Naive B cell (primary cell): ENCODE data around the gene PHACTR3. TPM values are rescaled to one million over a fixed set of nuclear protein-coding genes. Genes with fewer than 3 reads are reported as not detected.

Source experiments
- ATAC-seq, 2 donors: fragments of 150-1000 bp; cut with Tn5 transposase; 2 replicates each; pipeline ENCODE4 v1.10.0; 2021; ENCODE audit warnings: low read depth in 2 of 2, mild to moderate bottlenecking in 2 of 2, moderate library complexity in 2 of 2
- DNase-seq: peaks from one replicate; pipeline ENCODE4 v3.0.0; 2022
- H3K27ac Mint-ChIP-seq, 6 donors: one replicate each; pipeline ENCODE4 v1.8.0; 2020 to 2022; ENCODE audit warnings: mild to moderate bottlenecking in 6 of 6, mixed read lengths in 6 of 6, moderate library complexity in 5 of 6, inconsistent platforms in 2 of 6
- H3K27me3 Mint-ChIP-seq, 3 donors: one replicate each; pipeline ENCODE4 v1.8.0; 2021 to 2022; ENCODE audit warnings: mixed read lengths in 3 of 3, mild to moderate bottlenecking in 1 of 3
- H3K36me3 Mint-ChIP-seq, 2 donors: one replicate each; pipeline ENCODE4 v1.8.0; 2020 to 2022; ENCODE audit warnings: mixed read lengths in 2 of 2, inconsistent platforms in 1 of 2, mild to moderate bottlenecking in 1 of 2
- H3K4me1 Mint-ChIP-seq, 3 donors: one replicate each; pipeline ENCODE4 v1.8.0; 2020 to 2022; ENCODE audit warnings: mixed read lengths in 3 of 3, inconsistent platforms in 1 of 3, mild to moderate bottlenecking in 1 of 3, moderate library complexity in 1 of 3
- H3K4me3 Mint-ChIP-seq, 8 donors: one replicate each; pipeline ENCODE4 v1.8.0; 2020 to 2022; ENCODE audit warnings: mild to moderate bottlenecking in 8 of 8, mixed read lengths in 8 of 8, moderate library complexity in 8 of 8, inconsistent platforms in 2 of 8
- H3K9me3 Mint-ChIP-seq, 7 donors: one replicate each; pipeline ENCODE4 v1.8.0; 2020 to 2022; ENCODE audit warnings: mixed read lengths in 7 of 7, mild to moderate bottlenecking in 5 of 7, inconsistent platforms in 2 of 7, moderate library complexity in 1 of 7
- polyA plus RNA-seq, 6 donors: library from polyadenylated mRNA; unstranded; fragments of 300-500 nt; fragmentation: Illumina TruSeq; gene quantifications; one replicate each; pipeline ENCODE4 v1.2.3, GENCODE V29; 2021; ENCODE audit warnings: low read depth in 6 of 6

PHACTR3 gene
- polyA plus RNA-seq, 6 donors from 2014 or later, result not detected

DNA sequence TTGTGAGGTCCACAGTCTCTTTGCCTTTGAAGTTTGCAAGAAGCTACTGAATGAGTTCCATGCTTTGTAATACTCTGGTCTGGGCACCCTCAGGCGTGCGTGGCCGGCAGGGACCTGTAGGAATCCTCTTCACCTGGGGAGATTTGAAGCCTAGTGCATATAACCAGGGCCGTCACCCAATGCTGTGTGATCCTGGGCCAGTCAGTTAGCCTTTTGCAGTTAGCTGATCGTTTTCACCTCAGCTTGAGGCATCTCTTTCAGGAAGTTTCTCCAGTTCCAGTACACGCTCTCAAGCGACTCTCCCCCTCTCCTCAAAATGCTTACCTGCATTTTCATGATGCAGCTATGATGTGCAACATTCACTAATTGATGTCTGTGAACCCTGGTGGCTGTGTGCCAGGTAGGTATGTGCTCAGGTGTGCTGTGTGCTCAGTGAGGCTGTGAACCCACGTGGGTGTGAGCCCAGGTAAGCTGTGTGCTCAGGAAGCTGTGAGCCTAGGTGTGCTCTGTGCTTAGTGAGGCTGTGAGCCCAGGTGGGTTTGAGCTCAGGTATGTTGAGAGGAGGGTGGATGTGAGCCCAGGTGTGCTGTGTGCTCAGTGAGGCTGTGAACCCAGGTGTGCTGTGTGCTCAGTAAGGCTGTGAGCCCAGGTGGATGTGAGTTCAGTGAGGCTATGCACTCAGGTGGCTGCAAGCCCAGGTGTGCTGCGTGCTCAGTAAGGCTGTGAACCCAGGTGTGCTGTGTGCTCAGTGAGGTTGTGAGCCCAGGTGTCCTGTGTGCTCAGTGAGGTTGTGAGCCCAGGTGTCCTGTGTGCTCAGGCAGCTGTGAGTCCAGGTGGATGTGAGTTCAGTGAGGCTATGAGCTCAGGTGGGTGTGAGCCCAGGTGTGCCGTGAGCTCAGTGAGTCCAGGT lies 120.4 kb downstream of the PHACTR3 start:
- Mint-ChIP-seq H3K36me3 (no peaks in the 10 kb centered on the region), H3K27me3 (peaks cover 0 to 6% (median 4%) of the 10 kb centered on the region in 3 donors), H3K27ac (peak overlapping the region in 1 of 6 donors; percentile 76), H3K4me3 (no peak overlapping the region), H3K4me1 (peaks cover 5 to 11% (median 8%) of the 10 kb centered on the region in 3 donors), H3K9me3 (peaks cover 0 to 6% (median 0%) of the 10 kb centered on the region in 7 donors)
- ATAC-seq (no peak), DNase-seq (no peak)

DNA sequence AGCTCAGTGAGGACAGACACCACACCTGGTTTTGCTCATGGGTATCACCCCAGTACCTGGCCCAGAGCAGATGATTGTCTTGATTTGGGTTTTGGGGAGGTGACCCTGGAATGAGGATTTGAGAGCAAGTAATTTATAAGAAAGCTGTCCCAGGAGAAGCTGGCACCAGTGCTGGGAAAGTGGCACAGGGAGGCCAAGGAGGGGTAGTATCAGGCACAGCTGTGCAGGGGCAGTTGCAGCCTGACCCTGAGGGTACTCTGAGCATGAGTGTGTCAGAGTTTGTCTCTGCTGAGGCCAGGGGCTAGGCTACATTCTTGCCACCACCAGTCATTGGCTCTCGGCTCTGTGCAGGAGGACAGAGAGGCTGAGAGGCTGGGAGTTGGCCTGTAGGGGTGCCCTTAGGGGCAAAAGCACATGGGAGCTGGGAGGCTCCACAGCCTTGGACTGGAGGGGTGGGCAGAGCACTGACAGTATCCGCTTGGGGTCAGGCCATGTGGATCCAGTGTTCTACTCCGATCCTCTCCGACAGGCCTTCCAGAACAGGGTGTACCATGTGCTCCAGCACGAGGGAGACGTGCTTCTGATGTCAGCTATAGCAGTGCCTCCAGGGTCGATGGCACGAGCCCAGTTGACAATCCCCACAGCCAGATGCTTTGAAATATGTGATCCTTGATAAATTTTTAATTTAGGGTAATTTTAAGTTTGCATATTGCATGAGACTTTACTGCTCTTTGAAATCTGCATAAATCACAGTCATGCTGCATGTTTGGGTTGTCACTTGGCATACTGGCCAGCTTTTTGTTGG lies 121.3 kb downstream of the PHACTR3 start:
- H3K4me3 Mint-ChIP-seq, result no peak overlapping the region
- H3K36me3 Mint-ChIP-seq, result no peaks in the 10 kb centered on the region
- DNase-seq (no peak), ATAC-seq (no peak)
- H3K4me1 Mint-ChIP-seq, result peaks cover 5 to 11% (median 8%) of the 10 kb centered on the region in 3 donors
- peaks cover 0 to 6% (median 0%) of the 10 kb centered on the region in 7 donors for H3K9me3 Mint-ChIP-seq
- H3K27me3 Mint-ChIP-seq, result peaks cover 0 to 6% (median 0%) of the 10 kb centered on the region in 3 donors
- H3K27ac Mint-ChIP-seq, result no peak overlapping the region

DNA sequence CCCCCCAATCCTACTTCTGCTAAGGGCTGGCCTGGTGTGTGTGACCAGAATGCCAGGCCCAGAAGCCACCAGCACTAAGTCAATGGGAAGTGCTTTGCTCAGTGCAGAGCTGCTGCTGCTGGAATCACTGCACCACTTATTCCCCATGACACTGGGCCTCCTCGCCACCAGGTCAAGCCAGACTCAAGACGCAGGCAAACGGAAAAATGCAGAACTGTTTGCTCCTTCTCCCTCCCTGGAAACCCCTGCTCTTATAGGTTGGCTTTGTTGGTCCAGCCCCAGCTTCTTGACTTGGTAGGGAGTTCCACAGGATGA lies 121.9 kb downstream of the PHACTR3 start:
- Mint-ChIP-seq H3K4me1 (peaks cover 5 to 11% (median 8%) of the 10 kb centered on the region in 3 donors), H3K36me3 (no peaks in the 10 kb centered on the region), H3K27ac (no peak overlapping the region), H3K27me3 (peaks cover 0 to 6% (median 0%) of the 10 kb centered on the region in 3 donors), H3K9me3 (peaks cover 0 to 5% (median 0%) of the 10 kb centered on the region in 7 donors), H3K4me3 (no peak overlapping the region)
- ATAC-seq (no peak), DNase-seq (no peak)

DNA sequence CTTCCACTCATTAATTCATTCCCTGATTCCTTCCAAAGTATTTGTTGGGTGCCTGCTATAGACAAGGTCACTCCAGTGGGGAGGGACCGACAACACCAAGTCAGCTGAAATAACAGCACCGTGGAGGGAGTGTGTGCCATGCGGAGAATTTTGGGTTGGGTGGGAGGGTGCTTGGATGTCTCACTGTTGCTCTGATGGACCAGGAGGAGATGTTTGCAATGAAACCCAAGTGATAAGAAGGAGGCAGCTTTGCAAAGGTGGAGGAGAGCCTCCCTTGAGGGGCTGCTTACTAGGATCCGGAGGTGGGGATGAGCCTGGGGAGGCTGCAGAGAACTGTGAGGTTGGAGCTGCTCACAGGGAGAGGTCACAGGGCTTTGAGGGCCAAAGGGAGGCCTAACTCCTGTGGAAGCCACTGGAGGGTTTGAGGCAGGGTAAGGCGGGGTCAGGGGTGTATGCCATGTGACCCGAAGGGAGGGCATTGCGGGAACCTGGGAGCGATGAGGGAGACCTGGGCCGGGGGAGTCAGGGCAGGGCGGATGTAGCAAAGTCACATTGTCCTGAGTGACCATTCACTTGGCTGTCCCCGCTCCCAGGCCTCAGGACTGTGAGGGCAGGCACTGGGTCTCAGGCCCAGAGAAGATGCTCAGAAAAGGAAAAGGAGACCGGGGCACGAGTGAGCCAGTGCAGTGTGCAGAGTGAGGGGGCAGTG lies 124.5 kb downstream of the PHACTR3 start:
- H3K4me3 Mint-ChIP-seq, result no peak overlapping the region
- H3K27ac Mint-ChIP-seq, result no peak overlapping the region
- no peaks in the 10 kb centered on the region for H3K36me3 Mint-ChIP-seq
- H3K9me3 Mint-ChIP-seq, result peaks cover 0 to 4% (median 0%) of the 10 kb centered on the region in 7 donors
- DNase-seq (no peak), ATAC-seq (no peak)
- H3K4me1 Mint-ChIP-seq, result no peaks in the 10 kb centered on the region
- peaks cover 0 to 6% (median 0%) of the 10 kb centered on the region in 3 donors for H3K27me3 Mint-ChIP-seq

DNA sequence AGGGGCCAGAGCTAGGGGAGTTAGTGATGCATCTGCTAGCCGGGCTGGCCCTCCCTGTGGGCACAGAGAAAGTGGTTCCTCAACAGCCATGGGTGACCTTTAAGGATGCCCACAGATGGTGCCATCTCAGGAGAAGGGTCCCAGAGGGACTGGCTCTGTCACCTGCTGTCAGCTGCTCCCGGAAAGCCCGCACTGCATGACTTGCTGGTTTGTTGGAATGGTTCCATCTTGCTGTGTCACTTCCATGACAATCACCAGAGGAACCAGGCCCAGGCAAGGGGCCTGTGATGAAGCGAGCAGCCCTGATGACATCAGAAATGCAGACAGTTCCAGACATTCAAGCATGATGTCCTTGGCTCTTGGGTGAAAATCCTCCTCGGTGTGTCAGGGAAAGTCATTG lies 125.2 kb downstream of the PHACTR3 start:
- H3K36me3 Mint-ChIP-seq, result no peaks in the 10 kb centered on the region
- no peak overlapping the region for H3K4me3 Mint-ChIP-seq
- no peak for ATAC-seq
- H3K27ac Mint-ChIP-seq, result no peak overlapping the region
- DNase-seq, result no peak
- peaks cover 0 to 6% (median 0%) of the 10 kb centered on the region in 3 donors for H3K27me3 Mint-ChIP-seq
- peaks cover 0 to 4% (median 0%) of the 10 kb centered on the region in 7 donors for H3K9me3 Mint-ChIP-seq
- H3K4me1 Mint-ChIP-seq, result no peaks in the 10 kb centered on the region

DNA sequence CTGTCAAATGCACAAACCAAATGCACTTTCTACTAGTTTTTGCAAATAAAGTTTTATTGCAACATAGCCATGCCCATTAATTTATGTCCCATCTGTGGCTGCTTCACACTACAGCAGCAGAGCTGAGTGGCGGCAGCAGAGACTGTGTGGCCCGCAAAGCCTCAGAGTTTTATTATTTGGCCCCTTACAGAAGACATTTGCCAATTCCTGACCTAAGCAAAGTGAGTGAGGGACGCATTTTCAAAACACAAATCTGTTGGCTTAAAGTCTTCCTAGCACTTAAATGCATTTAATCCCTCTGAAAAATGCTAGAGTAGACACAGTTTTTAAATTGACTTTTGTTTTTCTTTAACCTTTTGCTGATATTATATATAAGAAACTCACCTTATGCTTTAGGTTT lies 126.4 kb downstream of the PHACTR3 start:
- Mint-ChIP-seq H3K36me3 (no peaks in the 10 kb centered on the region), H3K4me3 (no peak overlapping the region), H3K27ac (no peak overlapping the region), H3K9me3 (no peaks in the 10 kb centered on the region), H3K27me3 (peaks cover 0 to 6% (median 0%) of the 10 kb centered on the region in 3 donors), H3K4me1 (no peaks in the 10 kb centered on the region)
- ATAC-seq (no peak), DNase-seq (no peak)

DNA sequence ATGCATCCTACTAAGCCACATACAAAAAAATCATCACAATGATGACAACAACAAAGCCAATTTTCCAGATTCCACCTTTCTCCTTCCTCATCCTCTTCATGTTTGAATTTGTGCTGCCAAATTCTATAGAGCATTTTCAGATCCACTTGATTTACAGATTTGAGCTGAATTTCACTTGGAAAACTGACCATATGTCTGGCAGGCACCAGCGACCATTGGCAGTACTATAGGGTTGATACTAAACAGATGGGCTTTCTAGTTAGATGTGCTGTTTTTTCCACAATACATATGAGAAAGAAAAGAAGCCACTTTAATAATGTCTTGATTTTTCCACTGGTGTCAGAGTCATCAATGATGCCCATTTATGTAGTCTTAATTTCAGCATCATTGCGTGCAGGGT lies 127.0 kb downstream of the PHACTR3 start:
- ATAC-seq (no peak), DNase-seq (no peak)
- Mint-ChIP-seq H3K36me3 (no peaks in the 10 kb centered on the region), H3K9me3 (no peaks in the 10 kb centered on the region), H3K27me3 (peaks cover 0 to 6% (median 0%) of the 10 kb centered on the region in 3 donors), H3K27ac (no peak overlapping the region), H3K4me3 (no peak overlapping the region), H3K4me1 (no peaks in the 10 kb centered on the region)

DNA sequence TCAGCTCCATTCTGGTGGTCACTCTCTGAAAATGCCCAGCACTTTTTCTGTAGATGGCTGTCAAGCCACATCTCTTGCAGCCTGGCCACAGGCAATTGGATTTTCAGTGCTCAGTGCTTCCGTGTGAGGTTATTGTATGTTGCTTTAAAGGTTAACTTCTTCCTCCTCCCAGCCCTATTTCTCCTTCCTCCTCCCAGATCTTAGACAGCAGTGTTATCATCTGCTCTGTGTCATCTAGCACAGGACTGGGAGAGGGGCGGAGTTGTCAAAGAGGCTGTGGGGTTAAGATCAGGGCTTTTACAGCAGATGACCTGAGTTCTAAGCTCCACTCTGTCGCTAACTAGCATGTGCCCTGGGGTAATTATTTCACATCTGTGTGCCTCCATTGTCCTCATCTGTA lies 129.0 kb downstream of the PHACTR3 start:
- Mint-ChIP-seq H3K4me3 (no peak overlapping the region), H3K4me1 (no peaks in the 10 kb centered on the region), H3K36me3 (no peaks in the 10 kb centered on the region), H3K9me3 (peaks cover 0 to 4% (median 0%) of the 10 kb centered on the region in 7 donors), H3K27me3 (peaks cover 10 to 14% (median 11%) of the 10 kb centered on the region in 3 donors), H3K27ac (no peak overlapping the region)
- DNase-seq (no peak), ATAC-seq (no peak)

DNA sequence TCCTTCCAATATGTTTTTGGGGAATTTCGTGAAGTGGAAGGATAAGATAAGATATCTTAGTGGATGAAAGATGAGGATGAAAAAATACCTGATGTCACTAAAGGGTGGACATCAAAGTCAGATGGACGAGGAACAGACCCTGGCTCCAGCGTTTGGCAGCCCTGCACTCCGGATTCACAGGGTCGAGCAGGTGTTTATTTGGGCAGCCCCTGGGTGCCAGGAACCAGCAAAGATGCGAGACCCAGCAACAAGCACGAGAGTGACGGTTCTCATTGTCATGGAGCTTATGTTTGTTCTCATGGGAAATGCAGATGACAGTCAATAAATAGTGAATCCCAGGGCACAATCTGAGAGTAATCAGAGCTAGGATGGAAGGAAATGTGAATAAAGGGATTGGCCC lies 131.1 kb downstream of the PHACTR3 start:
- Mint-ChIP-seq H3K36me3 (no peaks in the 10 kb centered on the region), H3K27me3 (peaks cover 5 to 22% (median 18%) of the 10 kb centered on the region in 3 donors), H3K4me1 (no peaks in the 10 kb centered on the region), H3K27ac (no peak overlapping the region), H3K9me3 (peaks cover 0 to 5% (median 2%) of the 10 kb centered on the region in 7 donors), H3K4me3 (no peak overlapping the region)
- ATAC-seq (no peak), DNase-seq (no peak)

DNA sequence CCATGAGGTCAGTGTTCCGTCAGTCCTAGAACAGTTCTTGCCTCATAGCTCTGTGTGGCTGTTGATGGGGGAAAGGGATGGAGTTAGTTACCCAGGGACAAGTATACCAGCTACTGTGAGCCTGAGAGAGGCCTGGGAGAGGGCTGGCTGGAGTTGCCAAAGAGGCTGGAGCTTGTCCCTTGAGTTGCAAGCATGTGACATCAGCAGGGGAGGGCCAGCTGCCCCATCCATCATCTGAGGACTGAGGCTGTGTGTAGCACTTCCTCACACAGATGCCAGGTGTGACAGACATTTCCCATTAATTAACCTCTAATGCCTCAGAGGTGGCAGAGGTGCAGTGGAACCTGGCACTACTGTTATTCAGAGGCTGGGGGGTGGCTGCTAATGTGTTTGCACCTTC lies 131.6 kb downstream of the PHACTR3 start:
- Mint-ChIP-seq H3K27ac (peak overlapping the region in 1 of 6 donors; percentile 33), H3K36me3 (no peaks in the 10 kb centered on the region), H3K4me3 (no peak overlapping the region), H3K9me3 (peaks cover 0 to 5% (median 2%) of the 10 kb centered on the region in 7 donors), H3K27me3 (peaks cover 5 to 22% (median 18%) of the 10 kb centered on the region in 3 donors), H3K4me1 (no peaks in the 10 kb centered on the region)
- no peak for ATAC-seq
- DNase-seq, result no peak

DNA sequence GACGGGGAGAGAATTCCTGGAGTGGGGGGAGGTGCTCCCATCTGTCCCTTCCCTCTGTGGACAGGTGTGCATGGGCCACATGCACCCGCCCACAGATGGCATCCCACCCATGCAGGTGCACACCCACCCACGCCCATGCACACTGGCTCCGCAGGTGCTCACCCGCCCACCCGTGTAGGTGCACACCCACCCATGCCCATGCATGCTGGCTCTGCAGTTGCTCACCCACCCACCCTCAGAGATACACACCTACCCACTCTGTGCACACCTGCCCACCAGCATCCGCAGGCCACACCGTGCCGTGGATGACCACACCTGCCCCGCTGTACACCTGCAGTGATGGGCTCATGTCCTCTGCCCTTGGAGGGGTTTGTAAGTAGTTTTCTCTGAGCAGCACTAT lies 132.0 kb downstream of the PHACTR3 start:
- ATAC-seq, result no peak
- peaks cover 5 to 22% (median 18%) of the 10 kb centered on the region in 3 donors for H3K27me3 Mint-ChIP-seq
- H3K27ac Mint-ChIP-seq, result no peak overlapping the region
- H3K4me1 Mint-ChIP-seq, result no peaks in the 10 kb centered on the region
- DNase-seq, result no peak
- no peaks in the 10 kb centered on the region for H3K36me3 Mint-ChIP-seq
- H3K4me3 Mint-ChIP-seq, result no peak overlapping the region
- H3K9me3 Mint-ChIP-seq, result peaks cover 0 to 5% (median 2%) of the 10 kb centered on the region in 7 donors

DNA sequence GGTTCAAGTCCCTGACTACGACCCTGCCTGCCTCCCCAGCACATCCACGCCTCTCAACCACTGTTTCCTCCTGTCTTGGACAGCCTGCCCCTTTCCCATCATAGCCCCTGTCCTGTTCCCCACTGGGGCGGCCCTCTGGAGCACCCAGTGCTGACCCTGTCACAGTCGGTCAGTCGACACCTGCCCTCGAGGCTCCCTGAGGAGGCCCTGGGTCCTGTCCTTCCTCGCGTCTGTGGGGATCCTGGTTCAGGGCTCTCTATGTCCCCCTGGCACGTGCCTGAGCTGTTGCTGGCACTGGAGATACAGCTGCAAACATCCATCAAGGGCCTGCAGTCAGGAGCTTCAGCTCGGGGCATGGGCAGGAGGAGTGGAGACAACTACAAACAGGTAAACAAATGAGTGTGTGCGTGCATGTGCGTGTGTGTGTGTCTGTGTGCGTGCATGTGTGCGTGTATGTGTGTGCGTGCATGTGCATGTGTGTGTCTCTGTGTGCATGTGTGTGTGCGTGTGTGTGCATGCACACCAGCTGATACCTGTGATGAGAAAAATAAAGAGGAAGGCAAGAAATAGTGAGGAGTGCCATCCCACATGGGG lies 132.8 kb downstream of the PHACTR3 start:
- no peak overlapping the region for H3K4me3 Mint-ChIP-seq

DNA sequence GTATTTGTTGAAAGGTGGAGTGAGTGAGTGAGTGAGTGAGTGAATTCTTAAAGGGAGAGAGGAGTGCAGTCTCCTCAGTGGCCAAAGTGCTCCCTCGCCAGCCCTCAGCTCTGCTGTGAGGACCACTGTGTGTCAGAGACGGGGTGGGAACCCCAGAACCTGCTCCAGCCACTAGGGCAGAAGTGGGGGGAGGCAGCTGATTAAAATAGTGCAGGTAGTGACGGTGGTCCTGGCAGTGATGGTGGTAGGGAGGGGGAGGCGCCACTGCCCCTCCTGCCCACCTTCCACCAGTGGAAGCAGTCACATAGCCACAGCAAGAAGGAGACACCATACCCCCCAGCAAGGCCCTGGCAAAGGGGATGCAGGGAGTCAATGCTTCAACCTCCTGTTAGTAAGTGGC lies 133.5 kb downstream of the PHACTR3 start:
- Mint-ChIP-seq H3K27me3 (peaks cover 12 to 22% (median 18%) of the 10 kb centered on the region in 3 donors), H3K36me3 (no peaks in the 10 kb centered on the region), H3K4me1 (peaks cover 0 to 2% (median 0%) of the 10 kb centered on the region in 3 donors), H3K4me3 (no peak overlapping the region), H3K27ac (no peak overlapping the region), H3K9me3 (peaks cover 0 to 5% (median 2%) of the 10 kb centered on the region in 7 donors)
- no peak for ATAC-seq
- no peak for DNase-seq

More for the DNA sequence above, 132.8 kb downstream of the PHACTR3 start:
- H3K4me1 Mint-ChIP-seq, result no peaks in the 10 kb centered on the region
- no peak overlapping the region for H3K27ac Mint-ChIP-seq
- DNase-seq (no peak), ATAC-seq (no peak)
- H3K27me3 Mint-ChIP-seq, result peaks cover 5 to 22% (median 18%) of the 10 kb centered on the region in 3 donors
- H3K36me3 Mint-ChIP-seq, result no peaks in the 10 kb centered on the region
- H3K9me3 Mint-ChIP-seq, result peaks cover 0 to 5% (median 2%) of the 10 kb centered on the region in 7 donors
